ENCODE measurements around the gene TCF21. TPM values are rescaled to one million over a fixed set of nuclear protein-coding genes. Genes with fewer than 3 reads are reported as not detected.

Gene TCF21
- polyA plus RNA-seq, 1 of the 3 experiments (the other 2 are of a cell fraction) = not detected

- TF ChIP-seq GATA2 (CRISPR knock-in tag; IDR thresholded peaks at IDR 0.05) = no peak
- no peak for TF ChIP-seq FOXJ3 (CRISPR knock-in tag; IDR thresholded peaks at IDR 0.05)
Measured at GRCh38 chr6:133863228-133863627, 25.7 kb upstream of the TCF21 start (continued).

- Histone ChIP-seq H3K9me3 (0 out of 2 replicates have a peak, but pooled peaks cover 6% of the 10 kb centered on the region), H3K27me3 (ENCODE audit: insufficient read depth) (no peaks in the 10 kb centered on the region), H3K4me3 (ENCODE audit: low read depth in 2 of 2, low read length in 1 of 2) (no peak overlapping the region), H3K27ac (ENCODE audit: low read depth in 2 of 2, low read length in 1 of 2) (no peak overlapping the region), H4K20me1 (ENCODE audit: insufficient read depth) (no peaks in the 10 kb centered on the region), H3K79me2 (ENCODE audit: insufficient read depth) (no peaks in the 10 kb centered on the region), H3K36me3 (replicated peaks in 1 of 2; ENCODE audit: control insufficient read depth in 1 of 2, insufficient read depth in 2 of 2, low read length in 1 of 2) (no peaks in the 10 kb centered on the region), H2AFZ (ENCODE audit: low read depth) (no peak overlapping the region), H3K4me1 (ENCODE audit: control insufficient read depth in 1 of 2, insufficient read depth in 2 of 2, low read depth in 1 of 2, low read length in 1 of 2) (no peaks in the 10 kb centered on the region), H3F3A (replicated peaks; ENCODE audit: insufficient read depth) (no peaks in the 10 kb centered on the region), H3K9me2 (no peaks in the 10 kb centered on the region), H3K4me2 (no peak overlapping the region), H3K9ac (no peak overlapping the region)
- TF ChIP-seq TEAD4 (IDR thresholded peaks at IDR 0.05; ENCODE audit: borderline replicate concordance, insufficient read depth) = no peak
- no peak for TF ChIP-seq IRF3 (IDR thresholded peaks at IDR 0.05; ENCODE audit: low read depth, low read length)
- no peak for TF ChIP-seq TCF12 (IDR thresholded peaks at IDR 0.05)
- TF ChIP-seq MEF2A (IDR thresholded peaks at IDR 0.05; ENCODE audit: borderline replicate concordance, low read depth) = no peak
- TF ChIP-seq FOXM1 (IDR thresholded peaks at IDR 0.05; ENCODE audit: low read depth) = no peak
- no peak for TF ChIP-seq NFIC (IDR thresholded peaks at IDR 0.05; ENCODE audit: borderline replicate concordance)
- TF ChIP-seq FOSL2 (IDR thresholded peaks at IDR 0.05; ENCODE audit: borderline replicate concordance, low read depth) = no peak
- TF ChIP-seq CHD2 (IDR thresholded peaks at IDR 0.05; ENCODE audit: low read length, partially characterized antibody) = no peak
- DNase-seq = no peak
- CTCF ChIA-PET = no interaction called here
- 6% methylated on average over 3 of the region's 4 CpGs for WGBS (ENCODE audit: low lambda C conversion rate)
- POLR2A ChIA-PET = no interaction called here
Measured at GRCh38 chr6:133865680-133866079, 23.2 kb upstream of the TCF21 start.

GRCh38 chr6:133871131-133871530 is 17.8 kb upstream of the TCF21 start:
- no peaks in the 10 kb centered on the region for H3K4me1 ChIP-seq (ENCODE audit: control insufficient read depth in 1 of 2, insufficient read depth in 2 of 2, low read depth in 1 of 2, low read length in 1 of 2)
- H3K9ac ChIP-seq = no peak overlapping the region
- no peak overlapping the region for H3K4me2 ChIP-seq
- ChIA-PET CTCF (no interaction called here), POLR2A (no interaction called here)
- H3K27me3 ChIP-seq (ENCODE audit: insufficient read depth) = no peaks in the 10 kb centered on the region; the same call in 1 of the 2 replicates
- H3K36me3 ChIP-seq (replicated peaks in 1 of 2; ENCODE audit: control insufficient read depth in 1 of 2, insufficient read depth in 2 of 2, low read length in 1 of 2) = no peaks in the 10 kb centered on the region
- no peak overlapping the region for H2AFZ ChIP-seq (ENCODE audit: low read depth)
- no peaks in the 10 kb centered on the region for H3K79me2 ChIP-seq (ENCODE audit: insufficient read depth)
- no peaks in the 10 kb centered on the region for H4K20me1 ChIP-seq (ENCODE audit: insufficient read depth)
- H3K9me3 ChIP-seq = no peaks in the 10 kb centered on the region
- H3F3A ChIP-seq (replicated peaks; ENCODE audit: insufficient read depth) = no peaks in the 10 kb centered on the region
- no peaks in the 10 kb centered on the region for H3K9me2 ChIP-seq
- no peak overlapping the region for H3K4me3 ChIP-seq (ENCODE audit: low read depth in 2 of 2, low read length in 1 of 2)
- DNase-seq = no peak
- no peak for TF ChIP-seq RFX5 (IDR thresholded peaks at IDR 0.05; ENCODE audit: low read length)
- TF ChIP-seq TEAD4 (IDR thresholded peaks at IDR 0.05; ENCODE audit: borderline replicate concordance, insufficient read depth) = no peak
- TF ChIP-seq MXI1 (IDR thresholded peaks at IDR 0.05; ENCODE audit: low read depth, low read length) = no peak
- no peak for TF ChIP-seq RXRA (IDR thresholded peaks at IDR 0.05; ENCODE audit: borderline replicate concordance, low read depth)
- H3K27ac ChIP-seq (ENCODE audit: low read depth in 2 of 2, low read length in 1 of 2) = no peak overlapping the region

Data from SK-N-SH (cell line).